GM18907 (cell line): ENCODE data around the gene NOTUM.

ENCODE experiments used
- ATAC-seq: cut with Tn5 transposase; IDR thresholded peaks from one replicate; pipeline ENCODE4 v1.9.1; 2021; ENCODE audit warnings: mild to moderate bottlenecking, moderate library complexity; ENCODE audit not compliant: unreplicated experiment

Gene NOTUM

GRCh38 chr17:81961087-81961511 lies at the start of gene NOTUM:
Gene NOTUM, minus strand, starts transcription at chr17:81961187. Its CDS starts 278 bp downstream, at chr17:81960909.
- no peak for ATAC-seq

GRCh38 chr17:82009413-82009812 lies 48.4 kb upstream of the NOTUM start:
- ATAC-seq: no peak

GRCh38 chr17:82008941-82009405 lies 48.0 kb upstream of the NOTUM start:
- ATAC-seq: no peak

- no peak for ATAC-seq
These were observed 47.4 kb upstream of the NOTUM start for GRCh38 chr17:82008258-82008940.

- ATAC-seq: no peak
These were observed 46.7 kb upstream of the NOTUM start for GRCh38 chr17:82007495-82008257.

GRCh38 chr17:82007228-82007494 lies 46.2 kb upstream of the NOTUM start:
- no peak for ATAC-seq

- no peak for ATAC-seq
These were observed 45.7 kb upstream of the NOTUM start for GRCh38 chr17:82006468-82007227.

- ATAC-seq: no peak
These were observed 44.8 kb upstream of the NOTUM start for GRCh38 chr17:82005701-82006348.

- ATAC-seq: no peak
These were observed 43.8 kb upstream of the NOTUM start for GRCh38 chr17:82004517-82005455.

GRCh38 chr17:82003411-82004381 lies 42.7 kb upstream of the NOTUM start:
- ATAC-seq: no peak

- ATAC-seq: no peak
These were observed 40.6 kb upstream of the NOTUM start for GRCh38 chr17:82001571-82002056.

GRCh38 chr17:82000803-82001570 lies 40.0 kb upstream of the NOTUM start:
- ATAC-seq: no peak

GRCh38 chr17:81999976-82000802 lies 39.2 kb upstream of the NOTUM start:
- no peak for ATAC-seq

- ATAC-seq: no peak
These were observed 38.6 kb upstream of the NOTUM start for GRCh38 chr17:81999587-81999975.

GRCh38 chr17:81998691-81999438 lies 37.9 kb upstream of the NOTUM start:
- no peak for ATAC-seq

GRCh38 chr17:81998212-81998611 lies 37.2 kb upstream of the NOTUM start:
- ATAC-seq: no peak
